Peyer's patch (tissue), 4 donors: Measurements from ENCODE around the gene RANBP3.

Experiments
- POLR2A ChIP-seq, 2 donors: fragments of 450-650 bp; IDR thresholded peaks; one replicate each; pipeline ENCODE4 v1.5.1; 2017; ENCODE audit warnings: antibody characterized with exemption in 2 of 2, mild to moderate bottlenecking in 2 of 2, moderate library complexity in 2 of 2
- TF ChIP-seq, protein P1 (sequence below), 6 experiments: fragments of 450-650 bp in 4 of 6; fragments of 200-600 bp in 2 of 6; sonication (generic) in 1 of 6; IDR thresholded peaks; one replicate each; pipeline ENCODE4 v1.5.1; 2017 to 2019; ENCODE audit warnings: antibody characterized with exemption in 6 of 6, mild to moderate bottlenecking in 3 of 6, moderate library complexity in 1 of 6

DNA sequence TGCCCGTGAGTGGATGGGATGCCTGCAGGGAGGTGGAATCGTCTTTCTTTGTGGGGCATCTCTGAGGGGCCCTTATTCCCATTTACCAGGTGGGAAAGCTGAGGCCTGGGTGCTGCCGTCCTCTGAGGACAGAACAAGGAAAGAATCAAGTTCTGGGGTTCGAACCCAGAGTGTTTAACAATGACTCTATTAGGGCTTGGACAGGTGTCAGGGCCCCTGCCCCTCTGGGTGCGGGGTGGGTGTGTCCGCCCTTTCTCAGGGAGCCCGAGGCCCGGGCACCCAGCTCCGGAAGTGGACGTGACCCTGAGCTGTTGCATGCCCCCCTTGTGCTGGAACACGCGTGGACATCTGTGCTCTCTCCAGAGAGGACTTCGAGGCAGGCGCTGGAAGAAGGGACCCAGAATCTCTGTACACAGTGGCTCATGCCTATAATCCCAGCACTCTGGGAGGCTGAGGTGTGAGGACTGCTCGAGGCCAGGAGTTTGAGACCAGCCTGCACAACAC, 85.1 kb downstream of the RANBP3 start:
- TF ChIP-seq, protein P1, sequence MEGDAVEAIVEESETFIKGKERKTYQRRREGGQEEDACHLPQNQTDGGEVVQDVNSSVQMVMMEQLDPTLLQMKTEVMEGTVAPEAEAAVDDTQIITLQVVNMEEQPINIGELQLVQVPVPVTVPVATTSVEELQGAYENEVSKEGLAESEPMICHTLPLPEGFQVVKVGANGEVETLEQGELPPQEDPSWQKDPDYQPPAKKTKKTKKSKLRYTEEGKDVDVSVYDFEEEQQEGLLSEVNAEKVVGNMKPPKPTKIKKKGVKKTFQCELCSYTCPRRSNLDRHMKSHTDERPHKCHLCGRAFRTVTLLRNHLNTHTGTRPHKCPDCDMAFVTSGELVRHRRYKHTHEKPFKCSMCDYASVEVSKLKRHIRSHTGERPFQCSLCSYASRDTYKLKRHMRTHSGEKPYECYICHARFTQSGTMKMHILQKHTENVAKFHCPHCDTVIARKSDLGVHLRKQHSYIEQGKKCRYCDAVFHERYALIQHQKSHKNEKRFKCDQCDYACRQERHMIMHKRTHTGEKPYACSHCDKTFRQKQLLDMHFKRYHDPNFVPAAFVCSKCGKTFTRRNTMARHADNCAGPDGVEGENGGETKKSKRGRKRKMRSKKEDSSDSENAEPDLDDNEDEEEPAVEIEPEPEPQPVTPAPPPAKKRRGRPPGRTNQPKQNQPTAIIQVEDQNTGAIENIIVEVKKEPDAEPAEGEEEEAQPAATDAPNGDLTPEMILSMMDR (IDR thresholded peaks at IDR 0.05) = no peak
- TF ChIP-seq POLR2A (IDR thresholded peaks at IDR 0.05) = no peak
